B cell (primary cell): Measurements from ENCODE around the gene TPCN2. TPM values are rescaled to one million over a fixed set of nuclear protein-coding genes. Genes with fewer than 3 reads are reported as not detected.

Source experiments
- ATAC-seq: fragments of 200-7000 bp; cut with Tn5 transposase; one replicate; pipeline ENCODE4 v1.10.0; 2021; ENCODE audit warnings: low read depth, mild to moderate bottlenecking, moderate number of reproducible peaks, moderate library complexity
- CTCF ChIA-PET: fragments of 350-600 bp; sonication (Branson Sonifier 250); formaldehyde crosslinking; loops from one replicate; lab custom pipeline; 2021; ENCODE audit warnings: antibody characterized with exemption, inconsistent platforms; lab: Charles Lee
- POLR2A ChIA-PET: fragments of 350-600 bp; sonication (Branson Sonifier 250); formaldehyde crosslinking; loops from one replicate; lab custom pipeline; 2021; ENCODE audit warnings: antibody characterized with exemption; lab: Charles Lee
- DNase-seq: peaks from one replicate; pipeline ENCODE4 v3.0.0; 2013
- H2AFZ ChIP-seq: 2 replicates; pipeline ENCODE4 v1.6.1; 2012; ENCODE audit warnings: mild to moderate bottlenecking, low read depth, low read length; ENCODE audit not compliant: insufficient read depth, poor library complexity, severe bottlenecking
- H3K27ac ChIP-seq, 2 donors: 1 replicate in 1 of 2; 2 replicates in 1 of 2; pipeline ENCODE4 v1.5.1; 2012 to 2013; ENCODE audit warnings: low read length in 2 of 2, mild to moderate bottlenecking in 2 of 2, moderate library complexity in 1 of 2
- H3K27me3 ChIP-seq, 4 experiments: fragments of 200-600 bp in 1 of 4; sonication (generic) in 1 of 4; replicated peaks in 1 of 4; 1 replicate in 2 of 4; 2 replicates in 2 of 4; pipeline versions ENCODE4 v1.6.1 to v1.7.0; 2013 to 2016; ENCODE audit warnings: low read length in 3 of 4, mild to moderate bottlenecking in 2 of 4, mixed read lengths in 1 of 4, moderate library complexity in 1 of 4; ENCODE audit not compliant: insufficient read depth in 4 of 4, control insufficient read depth in 3 of 4; ENCODE audit errors: control extremely low read depth in 1 of 4
- H3K36me3 ChIP-seq, 2 experiments: replicated peaks in 1 of 2; 1 replicate in 1 of 2; 2 replicates in 1 of 2; pipeline versions ENCODE4 v1.6.1 to v1.7.1; 2013; ENCODE audit warnings: low read length in 1 of 2; ENCODE audit not compliant: insufficient read depth in 2 of 2, control insufficient read depth in 1 of 2; ENCODE audit errors: control extremely low read depth in 1 of 2, extremely low read depth in 1 of 2
- H3K4me1 ChIP-seq, 2 donors: fragments of 200-600 bp in 1 of 2; sonication (generic) in 1 of 2; 1 replicate in 1 of 2; 2 replicates in 1 of 2; pipeline versions ENCODE4 v1.5.1 to v1.6.1; 2013 to 2017; ENCODE audit warnings: low read length in 2 of 2; ENCODE audit not compliant: control insufficient read depth in 2 of 2, insufficient read depth in 2 of 2
- H3K4me2 ChIP-seq: replicated peaks from 2 replicates; pipeline ENCODE3; 2012; ENCODE audit warnings: mild to moderate bottlenecking, low read depth, low read length; ENCODE audit not compliant: poor library complexity, severe bottlenecking
- H3K4me3 ChIP-seq, 5 experiments: fragments of 200-600 bp in 1 of 5; sonication (generic) in 1 of 5; 1 replicate in 3 of 5; 2 replicates in 2 of 5; pipeline versions ENCODE4 v1.5.1 to v1.7.0; 2011 to 2016; ENCODE audit warnings: low read length in 4 of 5, mild to moderate bottlenecking in 4 of 5, low read depth in 2 of 5, control low read depth in 1 of 5, moderate library complexity in 1 of 5; ENCODE audit not compliant: insufficient read depth in 1 of 5; ENCODE audit errors: control extremely low read depth in 1 of 5, extremely low read depth in 1 of 5
- H3K79me2 ChIP-seq: fragments of 200-600 bp; sonication (generic); one replicate; pipeline ENCODE4 v1.6.0; 2016; ENCODE audit warnings: low read length; ENCODE audit not compliant: control insufficient read depth, insufficient read depth
- H3K9ac ChIP-seq: fragments of 200-600 bp; sonication (generic); 2 replicates; pipeline ENCODE4 v1.6.1; 2017; ENCODE audit warnings: mild to moderate bottlenecking, low read length, moderate library complexity
- H3K9me3 ChIP-seq, 3 donors: one replicate each; pipeline versions ENCODE4 v1.6.1 to v1.7.1; 2013; ENCODE audit warnings: low read length in 2 of 3; ENCODE audit not compliant: control insufficient read depth in 2 of 3, insufficient read depth in 1 of 3; ENCODE audit errors: control extremely low read depth in 1 of 3
- H4K20me1 ChIP-seq: 2 replicates; pipeline ENCODE4 v1.6.0; 2012; ENCODE audit warnings: mild to moderate bottlenecking, low read length; ENCODE audit not compliant: insufficient read depth, control insufficient read depth, poor library complexity, severe bottlenecking
- H3K27ac Mint-ChIP-seq: one replicate; pipeline ENCODE4 v1.8.0; 2021; ENCODE audit warnings: mixed read lengths
- H3K27me3 Mint-ChIP-seq: one replicate; pipeline ENCODE4 v1.8.0; 2021; ENCODE audit warnings: mixed read lengths
- H3K4me1 Mint-ChIP-seq: one replicate; pipeline ENCODE4 v1.8.0; 2021; ENCODE audit warnings: mixed read lengths
- H3K4me3 Mint-ChIP-seq: one replicate; pipeline ENCODE4 v1.8.0; 2021; ENCODE audit warnings: mixed read lengths
- H3K9me3 Mint-ChIP-seq: one replicate; pipeline ENCODE4 v1.8.0; 2022; ENCODE audit warnings: mixed read lengths; ENCODE audit not compliant: insufficient read depth
- EZH2 ChIP-seq: IDR thresholded peaks from 2 replicates; pipeline ENCODE4 v1.6.1; 2012; ENCODE audit warnings: borderline replicate concordance, low read depth, mild to moderate bottlenecking, moderate library complexity, low read length; ENCODE audit not compliant: insufficient read depth, poor library complexity, severe bottlenecking
- WGBS: methylation state at CpG from one replicate; pipeline ENCODE4 v1.1.5; 2013; ENCODE audit warnings: missing lambda C conversion rate; ENCODE audit not compliant: insufficient coverage; 5-methylcytosine and 5-hydroxymethylcytosine counted together
- intact Hi-C: fragments of 100-400 bp; cut with micrococcal nuclease; formaldehyde crosslinking; loops from one replicate; pipeline ENCODE4 v1.10.0; 2022
- polyA plus RNA-seq: library from polyadenylated mRNA; depleted of rRNA; stranded (reverse); fragments of >200 nt; gene quantifications from 2 replicates; pipeline ENCODE4 v1.2.3, GENCODE V29; 2012
- total RNA-seq, 2 donors: library from RNA; stranded (reverse); fragments of 120-200 nt in 1 of 2; gene quantifications; 1 replicate in 1 of 2; 2 replicates in 1 of 2; pipeline versions ENCODE4 v1.2.3 to v1.2.4, GENCODE V29; 2013 to 2022
- TF ChIP-seq, protein P1 (sequence below): fragments of 200-600 bp; IDR thresholded peaks from one replicate; pipeline ENCODE4 v1.8.0; 2022; ENCODE audit warnings: antibody characterized with exemption, mild to moderate bottlenecking

The TPCN2 gene
- total and polyA plus RNA-seq, 2 donors (not counting 1 experiment from before 2014, with no cell fraction given): 16.8 to 71.4 TPM

DNA sequence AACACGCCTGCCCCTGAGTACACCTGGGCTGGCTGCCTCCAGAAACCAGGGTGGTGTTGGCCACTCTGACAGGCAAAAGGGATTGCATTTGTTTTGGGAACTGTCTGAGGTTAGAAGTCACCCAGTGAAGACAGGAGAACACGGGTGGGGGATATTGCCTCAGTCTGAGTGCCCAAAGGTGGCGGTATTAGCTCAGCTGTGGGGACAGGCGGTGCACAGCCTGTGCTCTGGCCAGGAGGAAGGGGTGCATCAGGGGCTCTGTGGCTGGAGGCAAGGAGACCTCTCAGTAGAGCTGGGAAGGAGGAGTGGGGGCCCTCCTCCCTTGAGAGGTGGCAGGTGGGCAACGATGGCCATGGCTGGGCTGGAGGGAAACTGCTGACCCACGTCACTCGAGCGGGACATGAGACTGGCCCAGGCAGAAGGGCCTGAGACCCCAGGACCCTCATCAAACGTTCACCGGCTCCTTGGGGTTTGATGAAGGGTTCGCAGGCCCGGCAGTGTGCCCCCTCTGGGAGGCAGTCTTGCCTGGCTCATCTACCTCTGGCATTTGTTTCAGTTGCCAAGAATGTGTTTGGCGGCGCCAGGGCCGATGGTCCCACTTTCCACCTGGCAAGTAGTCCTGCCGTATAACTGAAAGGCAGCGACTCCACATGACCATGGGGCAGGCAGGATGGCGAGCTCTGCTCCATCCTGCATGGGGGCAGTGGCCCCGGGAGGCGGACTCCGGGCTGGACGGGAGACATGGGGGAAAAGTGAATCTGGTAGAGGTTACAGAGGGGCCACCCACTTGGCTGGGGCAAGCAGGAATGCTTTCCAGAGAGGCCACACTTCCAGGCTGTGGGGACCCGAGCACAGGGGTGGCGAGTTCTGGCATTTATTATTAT lies 54.2 kb downstream of the TPCN2 start:
- Mint-ChIP-seq H3K27ac (no peak overlapping the region), H3K4me1 (peaks cover 2% of the 10 kb centered on the region), H3K4me3 (no peak overlapping the region), H3K27me3 (peaks cover 2% of the 10 kb centered on the region), H3K9me3 (no peaks in the 10 kb centered on the region)
- Histone ChIP-seq H3K27me3 (peaks cover 0 to 8% (median 2%) of the 10 kb centered on the region in 4 experiments), H3K9ac (no peak overlapping the region), H2AFZ (no peak overlapping the region), H3K4me1 (peaks cover 0 to 3% of the 10 kb centered on the region in 2 donors), H4K20me1 (no peaks in the 10 kb centered on the region), H3K9me3 (peaks cover 0 to 13% (median 0%) of the 10 kb centered on the region in 3 donors), H3K4me3 (no peak overlapping the region), H3K79me2 (no peaks in the 10 kb centered on the region), H3K27ac (no peak overlapping the region), H3K36me3 (no peaks in the 10 kb centered on the region), H3K4me2 (no peak overlapping the region)
- DNase-seq (peak; percentile 26), ATAC-seq (no peak)
- TF ChIP-seq, protein P1, sequence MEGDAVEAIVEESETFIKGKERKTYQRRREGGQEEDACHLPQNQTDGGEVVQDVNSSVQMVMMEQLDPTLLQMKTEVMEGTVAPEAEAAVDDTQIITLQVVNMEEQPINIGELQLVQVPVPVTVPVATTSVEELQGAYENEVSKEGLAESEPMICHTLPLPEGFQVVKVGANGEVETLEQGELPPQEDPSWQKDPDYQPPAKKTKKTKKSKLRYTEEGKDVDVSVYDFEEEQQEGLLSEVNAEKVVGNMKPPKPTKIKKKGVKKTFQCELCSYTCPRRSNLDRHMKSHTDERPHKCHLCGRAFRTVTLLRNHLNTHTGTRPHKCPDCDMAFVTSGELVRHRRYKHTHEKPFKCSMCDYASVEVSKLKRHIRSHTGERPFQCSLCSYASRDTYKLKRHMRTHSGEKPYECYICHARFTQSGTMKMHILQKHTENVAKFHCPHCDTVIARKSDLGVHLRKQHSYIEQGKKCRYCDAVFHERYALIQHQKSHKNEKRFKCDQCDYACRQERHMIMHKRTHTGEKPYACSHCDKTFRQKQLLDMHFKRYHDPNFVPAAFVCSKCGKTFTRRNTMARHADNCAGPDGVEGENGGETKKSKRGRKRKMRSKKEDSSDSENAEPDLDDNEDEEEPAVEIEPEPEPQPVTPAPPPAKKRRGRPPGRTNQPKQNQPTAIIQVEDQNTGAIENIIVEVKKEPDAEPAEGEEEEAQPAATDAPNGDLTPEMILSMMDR: no peak
- no peak for TF ChIP-seq EZH2
- intact Hi-C loops: no loop called here
- ChIA-PET POLR2A (no interaction called here), CTCF (interaction anchor here (0.7 to 5.2 kb wide), 6 partner anchors 19 to 574 kb away, joined by 3 to 71 read pairs (median 4); partner anchors contain the start of gene LTO1)
- WGBS: 70% methylated on average over 20 of the region's 24 CpGs
